Vagina (tissue), 2 donors: ENCODE results near the gene PNLIP.

ENCODE experiments used
- POLR2A ChIP-seq, 2 donors: fragments of 450-650 bp; IDR thresholded peaks; one replicate each; pipeline ENCODE4 v1.6.1; 2017; ENCODE audit warnings: antibody characterized with exemption in 2 of 2, mild to moderate bottlenecking in 2 of 2, moderate library complexity in 2 of 2
- TF ChIP-seq, protein P1 (sequence below), 3 experiments: fragments of 450-650 bp in 2 of 3; fragments of 200-600 bp in 1 of 3; sonication (generic) in 1 of 3; IDR thresholded peaks; one replicate each; pipeline ENCODE4 v1.5.1; 2017 to 2019; ENCODE audit warnings: antibody characterized with exemption in 3 of 3, mild to moderate bottlenecking in 2 of 3, moderate library complexity in 2 of 3

DNA sequence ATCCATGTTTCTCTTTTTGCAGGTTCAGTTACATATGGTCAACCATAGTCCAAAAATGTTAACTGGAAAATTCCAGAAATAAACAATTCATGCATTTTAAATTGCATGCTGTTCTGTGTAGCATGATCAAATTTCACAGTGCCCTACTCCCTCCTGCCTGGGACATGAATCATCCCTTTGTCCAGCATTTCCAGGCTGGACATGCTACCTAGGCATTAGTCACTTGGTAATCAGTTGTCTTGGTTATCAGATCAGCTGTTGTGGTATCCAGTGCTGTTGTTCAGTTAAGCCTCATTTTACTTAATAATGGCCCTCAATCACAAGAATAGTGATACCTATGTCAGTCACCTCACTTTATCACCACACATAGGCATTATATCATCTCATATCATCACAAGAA lies 7.3 kb upstream of the PNLIP start:
- no peak for TF ChIP-seq POLR2A (IDR thresholded peaks at IDR 0.05)
- TF ChIP-seq, protein P1, sequence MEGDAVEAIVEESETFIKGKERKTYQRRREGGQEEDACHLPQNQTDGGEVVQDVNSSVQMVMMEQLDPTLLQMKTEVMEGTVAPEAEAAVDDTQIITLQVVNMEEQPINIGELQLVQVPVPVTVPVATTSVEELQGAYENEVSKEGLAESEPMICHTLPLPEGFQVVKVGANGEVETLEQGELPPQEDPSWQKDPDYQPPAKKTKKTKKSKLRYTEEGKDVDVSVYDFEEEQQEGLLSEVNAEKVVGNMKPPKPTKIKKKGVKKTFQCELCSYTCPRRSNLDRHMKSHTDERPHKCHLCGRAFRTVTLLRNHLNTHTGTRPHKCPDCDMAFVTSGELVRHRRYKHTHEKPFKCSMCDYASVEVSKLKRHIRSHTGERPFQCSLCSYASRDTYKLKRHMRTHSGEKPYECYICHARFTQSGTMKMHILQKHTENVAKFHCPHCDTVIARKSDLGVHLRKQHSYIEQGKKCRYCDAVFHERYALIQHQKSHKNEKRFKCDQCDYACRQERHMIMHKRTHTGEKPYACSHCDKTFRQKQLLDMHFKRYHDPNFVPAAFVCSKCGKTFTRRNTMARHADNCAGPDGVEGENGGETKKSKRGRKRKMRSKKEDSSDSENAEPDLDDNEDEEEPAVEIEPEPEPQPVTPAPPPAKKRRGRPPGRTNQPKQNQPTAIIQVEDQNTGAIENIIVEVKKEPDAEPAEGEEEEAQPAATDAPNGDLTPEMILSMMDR (IDR thresholded peaks at IDR 0.05), result no peak
